ENCODE results near the gene CPZ.

Gene CPZ

DNA sequence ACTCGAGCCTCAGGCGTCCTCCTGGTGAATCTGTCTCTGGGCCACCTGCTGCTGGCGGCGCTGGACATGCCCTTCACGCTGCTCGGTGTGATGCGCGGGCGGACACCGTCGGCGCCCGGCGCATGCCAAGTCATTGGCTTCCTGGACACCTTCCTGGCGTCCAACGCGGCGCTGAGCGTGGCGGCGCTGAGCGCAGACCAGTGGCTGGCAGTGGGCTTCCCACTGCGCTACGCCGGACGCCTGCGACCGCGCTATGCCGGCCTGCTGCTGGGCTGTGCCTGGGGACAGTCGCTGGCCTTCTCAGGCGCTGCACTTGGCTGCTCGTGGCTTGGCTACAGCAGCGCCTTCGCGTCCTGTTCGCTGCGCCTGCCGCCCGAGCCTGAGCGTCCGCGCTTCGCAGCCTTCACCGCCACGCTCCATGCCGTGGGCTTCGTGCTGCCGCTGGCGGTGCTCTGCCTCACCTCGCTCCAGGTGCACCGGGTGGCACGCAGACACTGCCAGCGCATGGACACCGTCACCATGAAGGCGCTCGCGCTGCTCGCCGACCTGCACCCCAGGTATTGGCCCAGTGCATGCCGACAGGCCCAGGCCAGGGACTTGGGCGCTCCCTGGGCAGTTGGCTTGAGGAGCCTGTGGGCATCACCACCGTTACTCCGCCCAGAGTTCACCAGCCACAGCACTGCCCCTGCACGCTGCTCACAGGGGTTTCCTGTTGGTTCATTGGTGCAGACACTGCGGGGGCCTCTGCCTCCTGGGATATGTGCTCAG lies 11.3 kb upstream of the CPZ start:
- DNase-seq, result no peak

DNA sequence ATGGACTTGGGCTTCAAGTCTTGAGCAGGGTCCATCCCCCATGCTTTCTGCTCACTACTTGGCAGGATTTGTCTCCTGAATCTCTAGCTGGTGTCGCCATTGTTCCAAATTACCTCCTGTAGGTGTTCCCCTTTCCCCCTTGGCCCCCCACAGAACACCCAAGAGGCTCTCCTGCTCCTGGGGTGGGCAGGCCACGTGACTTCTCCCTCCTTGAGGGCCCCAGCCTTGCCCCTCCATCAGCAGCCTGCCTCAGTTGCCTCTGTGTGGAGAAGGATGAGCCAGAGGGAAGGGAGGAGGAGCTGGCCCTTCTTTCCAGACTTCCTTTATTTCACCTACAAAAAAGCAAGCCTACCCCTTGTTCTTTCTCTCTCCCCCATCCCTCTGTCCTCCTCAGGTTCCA lies 10.5 kb upstream of the CPZ start:
- no peak for DNase-seq

DNA sequence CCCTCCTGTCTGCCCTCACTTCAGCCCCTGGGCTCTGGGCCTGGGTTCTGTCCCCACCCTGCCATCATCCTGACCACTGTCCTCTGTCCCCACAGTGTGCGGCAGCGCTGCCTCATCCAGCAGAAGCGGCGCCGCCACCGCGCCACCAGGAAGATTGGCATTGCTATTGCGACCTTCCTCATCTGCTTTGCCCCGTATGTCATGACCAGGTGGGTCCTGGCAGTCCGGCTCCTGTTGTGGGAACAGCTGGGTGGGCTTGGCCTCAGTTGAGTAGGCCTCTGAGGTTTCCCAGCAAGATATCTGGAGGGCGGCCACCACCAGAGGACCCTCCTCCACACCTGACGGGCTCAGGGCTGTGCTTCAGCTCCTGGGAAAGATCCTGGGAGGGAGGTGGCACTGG lies 10.1 kb upstream of the CPZ start:
- DNase-seq, result no peak

DNA sequence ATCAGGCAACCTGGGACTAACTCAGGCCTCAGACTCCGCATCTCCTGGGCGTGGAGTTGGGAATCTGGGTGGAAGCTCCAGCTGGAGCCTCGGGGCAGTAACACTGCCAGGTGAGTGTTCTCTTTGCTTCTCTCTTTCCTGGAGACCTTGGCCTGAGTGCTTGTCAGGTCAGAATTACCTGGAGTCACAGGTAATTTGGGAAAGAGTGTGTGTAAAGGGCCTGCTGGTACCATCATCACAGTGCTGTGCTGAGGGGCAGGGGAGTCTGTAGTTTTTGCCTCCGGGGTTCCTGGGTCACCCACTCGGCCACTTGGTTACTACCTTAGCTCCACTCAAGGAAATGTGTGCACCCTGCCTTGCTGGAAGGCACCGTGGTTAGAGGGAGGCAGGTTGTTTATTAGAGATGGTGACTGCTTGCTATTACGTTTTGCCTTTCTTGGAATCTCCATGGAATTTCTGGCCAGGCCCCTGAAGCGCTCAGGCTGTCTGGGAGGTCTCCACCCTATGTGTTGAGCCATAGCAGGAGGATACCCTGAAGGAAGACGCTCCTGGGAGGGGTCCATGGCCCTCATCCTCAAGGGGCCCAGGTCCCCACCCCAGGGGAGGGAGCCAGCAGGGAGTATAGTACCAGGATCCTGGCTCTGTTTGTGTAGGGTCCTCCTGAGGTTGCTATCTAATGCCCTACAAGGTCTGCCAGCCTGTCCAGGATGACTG lies 9.5 kb upstream of the CPZ start:
- DNase-seq, result no peak

DNA sequence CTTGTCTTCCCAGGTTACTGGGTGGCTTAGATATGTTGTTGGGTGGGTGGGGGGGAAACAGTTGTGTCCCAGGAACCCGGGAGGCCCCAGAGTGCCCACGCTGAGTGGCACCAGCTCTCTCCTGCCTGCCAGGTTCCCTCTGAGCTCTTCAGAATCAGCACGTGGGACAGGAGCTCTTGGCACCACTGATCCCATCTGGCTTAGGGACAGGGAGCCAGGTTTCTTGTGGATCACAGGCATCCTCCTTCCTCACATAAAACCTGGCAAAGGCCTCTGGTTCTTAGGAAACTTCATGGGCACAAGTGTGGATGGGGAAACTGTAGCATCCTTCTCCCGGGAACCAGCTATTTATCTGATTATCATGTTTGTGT lies 8.9 kb upstream of the CPZ start:
- no peak for DNase-seq

DNA sequence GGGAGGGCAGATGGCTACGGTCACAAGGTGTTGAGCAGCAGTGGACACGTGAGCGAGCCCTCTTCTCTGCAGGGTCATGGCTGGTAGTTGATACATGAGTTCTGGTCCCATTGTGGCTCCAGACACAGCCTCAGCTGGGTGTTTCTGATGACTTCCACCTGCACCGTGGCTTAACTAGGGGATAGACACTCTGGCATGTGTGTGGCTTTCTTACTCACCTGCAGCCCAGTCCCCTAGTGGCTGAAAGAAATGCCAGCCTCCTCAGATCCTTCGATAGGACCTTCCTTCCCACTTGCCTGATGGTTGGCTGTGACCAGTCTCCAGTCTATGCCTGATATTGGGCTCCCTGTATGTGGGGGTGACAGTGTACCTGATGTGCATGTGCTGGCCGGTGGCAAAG lies 7.4 kb upstream of the CPZ start:
- DNase-seq, result no peak

DNA sequence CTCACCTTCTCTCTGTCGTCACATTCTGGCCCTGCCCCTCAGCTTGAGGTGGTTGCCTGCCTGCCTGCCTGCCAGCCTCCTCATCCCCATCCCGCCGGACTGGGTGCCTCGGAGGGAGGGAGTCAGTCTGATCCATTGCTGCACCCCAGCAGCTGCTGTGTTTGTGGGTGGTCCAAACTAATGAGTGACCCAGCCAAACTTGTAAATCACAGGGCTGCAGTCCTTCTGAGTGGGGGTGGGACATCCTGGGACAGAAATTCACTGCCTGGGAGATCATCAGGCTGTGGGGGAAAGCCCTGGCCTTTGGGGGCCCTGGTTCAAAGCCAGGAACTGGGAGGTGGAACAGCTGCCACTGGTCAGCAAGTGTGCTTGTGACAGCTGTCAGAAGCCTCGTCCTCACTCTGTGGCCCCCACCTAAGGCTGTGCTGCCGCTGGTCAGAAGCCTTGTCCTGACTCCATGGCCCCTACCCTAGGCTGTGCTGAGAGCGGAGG lies 6.8 kb upstream of the CPZ start:
- DNase-seq, result no peak

DNA sequence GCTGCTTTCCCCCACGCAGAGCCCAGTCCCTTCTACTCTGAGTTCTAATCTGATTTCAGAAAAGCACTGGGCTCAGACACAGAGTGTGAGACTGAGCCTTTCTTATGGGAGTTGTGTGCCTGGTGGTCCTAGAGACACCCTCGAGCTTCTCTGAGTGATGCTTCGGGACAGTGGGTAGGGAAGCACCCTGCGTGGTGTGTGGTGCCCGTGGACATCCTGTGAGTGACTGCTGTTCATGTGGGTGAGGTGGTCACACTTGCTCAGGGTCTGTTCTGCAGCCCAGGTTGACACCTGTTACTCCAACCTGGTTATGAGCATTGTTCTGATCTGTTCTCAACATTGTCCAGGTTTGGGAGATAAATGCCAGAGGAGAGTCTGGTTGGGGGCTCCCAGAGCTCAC lies 6.3 kb upstream of the CPZ start:
- DNase-seq, result no peak

DNA sequence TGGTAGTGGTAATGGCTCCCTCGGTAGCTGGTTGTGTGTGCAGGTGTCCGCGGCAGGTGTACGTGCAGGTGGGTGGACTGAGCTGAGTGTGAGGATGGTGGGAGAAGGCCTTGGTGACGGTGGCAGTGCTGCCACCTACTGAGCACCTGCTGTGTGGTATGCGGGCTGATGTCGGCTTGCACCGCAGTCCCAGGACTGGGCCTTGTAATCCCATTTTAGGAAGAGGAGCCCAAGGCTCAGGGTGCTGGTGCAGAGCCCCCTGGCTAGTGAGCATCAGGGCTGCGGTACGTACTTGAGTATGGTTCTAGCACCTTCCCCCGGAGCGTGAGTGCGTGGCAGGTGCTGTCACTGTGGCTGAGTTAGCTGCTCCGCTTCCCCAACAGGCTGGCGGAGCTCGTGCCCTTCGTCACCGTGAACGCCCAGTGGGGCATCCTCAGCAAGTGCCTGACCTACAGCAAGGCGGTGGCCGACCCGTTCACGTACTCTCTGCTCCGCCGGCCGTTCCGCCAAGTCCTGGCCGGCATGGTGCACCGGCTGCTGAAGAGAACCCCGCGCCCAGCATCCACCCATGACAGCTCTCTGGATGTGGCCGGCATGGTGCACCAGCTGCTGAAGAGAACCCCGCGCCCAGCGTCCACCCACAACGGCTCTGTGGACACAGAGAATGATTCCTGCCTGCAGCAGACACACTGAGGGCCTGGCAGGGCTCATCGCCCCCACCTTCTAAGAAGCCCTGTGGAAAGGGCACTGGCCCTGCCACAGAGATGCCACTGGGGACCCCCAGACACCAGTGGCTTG lies 5.7 kb upstream of the CPZ start:
- no peak for DNase-seq

DNA sequence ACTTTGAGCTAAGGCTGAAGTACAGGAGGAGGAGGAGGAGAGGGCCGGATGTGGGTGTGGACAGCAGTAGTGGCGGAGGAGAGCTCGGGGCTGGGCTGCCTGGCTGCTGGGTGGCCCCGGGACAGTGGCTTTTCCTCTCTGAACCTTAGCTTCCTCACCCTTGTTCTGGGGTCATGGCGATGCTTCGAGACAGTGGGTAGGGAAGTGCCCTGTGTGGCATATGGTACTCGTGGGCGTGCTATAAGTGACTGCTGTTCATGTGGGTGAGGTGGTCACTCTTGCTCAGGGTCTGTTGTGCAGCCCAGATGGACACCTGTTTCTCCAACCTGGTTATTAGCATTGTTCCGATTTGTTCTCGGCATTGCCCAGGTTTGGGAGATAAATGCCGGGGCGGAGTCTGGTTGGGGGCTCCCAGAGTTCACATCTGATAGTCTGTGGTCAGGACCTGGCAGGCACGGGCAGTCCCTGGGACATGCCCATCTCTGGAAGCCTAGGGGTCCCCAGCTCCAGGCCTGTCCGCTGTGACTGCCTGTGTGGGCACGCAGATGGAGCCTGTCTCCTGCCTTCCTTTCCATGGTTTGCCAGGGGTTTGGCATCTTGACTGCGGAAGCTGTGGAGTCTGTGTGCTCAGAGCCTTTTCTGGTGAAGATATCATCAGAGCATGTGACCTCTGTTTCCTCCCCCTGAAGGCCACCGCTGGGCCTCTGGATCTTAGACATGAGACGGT lies 4.9 kb upstream of the CPZ start:
- DNase-seq, result no peak

DNA sequence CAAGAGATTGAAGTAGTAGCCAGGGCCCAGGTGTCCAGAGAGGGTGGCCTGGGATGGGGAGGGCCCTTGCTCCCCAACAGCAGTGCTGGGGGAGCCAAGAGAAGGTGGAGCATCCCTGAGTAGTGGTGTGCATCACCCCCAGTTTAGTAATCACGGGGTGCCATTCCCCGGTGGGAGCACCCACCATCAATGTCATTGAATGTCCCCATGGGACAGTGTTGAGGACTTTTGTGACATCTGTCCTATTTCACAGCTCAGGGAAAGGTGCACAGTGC lies 4.4 kb upstream of the CPZ start:
- no peak for DNase-seq

DNA sequence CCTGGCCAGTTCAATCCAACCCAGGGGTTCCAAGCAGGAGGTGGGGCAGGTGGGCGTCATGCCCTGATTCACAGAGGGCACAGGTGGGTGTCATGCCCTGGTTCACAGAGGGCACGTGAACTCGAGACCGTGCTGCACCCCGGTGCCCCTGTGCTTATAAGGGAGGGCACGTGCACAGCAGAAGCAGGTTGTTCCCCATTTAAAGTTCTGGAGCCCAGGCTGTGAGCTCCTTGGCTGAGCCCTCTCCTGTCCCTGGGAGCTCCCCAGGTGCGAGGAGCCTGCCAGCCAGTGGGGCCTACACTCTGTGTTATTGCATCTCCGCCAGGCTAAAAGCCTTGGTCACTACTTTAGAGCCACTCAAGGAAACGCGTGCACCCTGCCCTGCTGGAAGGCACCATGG lies 3.2 kb upstream of the CPZ start:
- no peak for DNase-seq

DNA sequence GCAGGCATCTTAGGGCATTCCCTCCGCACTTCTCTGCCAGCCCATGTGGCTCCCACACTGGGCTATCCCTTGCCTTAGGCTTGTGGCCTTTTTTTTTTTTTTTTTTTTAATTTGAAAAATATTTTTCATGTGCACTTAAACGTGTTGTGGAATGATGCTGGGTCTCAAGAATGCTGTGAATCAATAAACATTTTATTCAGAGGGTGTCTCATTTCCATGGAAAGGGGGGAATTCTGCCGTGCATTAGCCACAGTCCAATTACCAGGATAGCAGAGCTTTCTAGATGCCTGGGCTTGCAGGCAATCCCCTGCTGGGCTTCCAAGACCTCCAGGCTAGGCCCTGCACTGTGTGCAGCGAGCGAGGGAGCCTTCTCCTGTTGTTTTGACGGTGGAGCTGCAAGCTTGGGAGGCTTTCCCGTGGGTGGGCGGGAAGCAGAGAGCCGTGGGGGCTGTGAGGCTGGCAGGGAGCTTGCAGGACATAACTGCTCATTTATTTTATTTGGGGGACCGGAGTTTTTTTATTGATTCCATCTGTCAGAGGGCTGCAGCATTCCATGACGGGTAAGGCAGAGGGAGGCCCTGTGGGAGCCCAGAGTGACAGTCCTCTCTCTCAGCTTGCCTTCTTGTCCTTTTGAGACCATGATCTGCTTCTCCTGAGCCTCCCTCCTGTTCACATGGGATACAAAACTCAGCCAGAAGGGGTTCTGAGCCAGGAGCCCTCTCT lies 2.6 kb upstream of the CPZ start:
- no peak for DNase-seq

DNA sequence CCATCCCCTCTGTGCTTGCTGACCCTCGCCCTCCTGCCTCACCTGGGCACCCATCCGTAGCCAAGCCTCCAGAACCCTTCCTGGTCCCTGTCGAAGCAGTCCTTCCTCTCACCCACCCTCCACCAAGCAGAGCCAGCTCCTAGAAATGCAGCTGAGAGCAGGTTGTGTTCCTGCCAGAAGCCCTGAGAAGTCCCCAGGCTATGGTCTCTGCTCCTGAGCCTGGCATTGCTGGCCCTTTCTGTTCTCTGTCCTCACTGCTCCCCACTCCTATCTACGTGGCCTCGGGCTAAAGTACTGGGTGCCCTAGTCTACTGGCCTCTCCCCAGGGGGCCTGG lies 2.1 kb upstream of the CPZ start:
- DNase-seq, result no peak

DNA sequence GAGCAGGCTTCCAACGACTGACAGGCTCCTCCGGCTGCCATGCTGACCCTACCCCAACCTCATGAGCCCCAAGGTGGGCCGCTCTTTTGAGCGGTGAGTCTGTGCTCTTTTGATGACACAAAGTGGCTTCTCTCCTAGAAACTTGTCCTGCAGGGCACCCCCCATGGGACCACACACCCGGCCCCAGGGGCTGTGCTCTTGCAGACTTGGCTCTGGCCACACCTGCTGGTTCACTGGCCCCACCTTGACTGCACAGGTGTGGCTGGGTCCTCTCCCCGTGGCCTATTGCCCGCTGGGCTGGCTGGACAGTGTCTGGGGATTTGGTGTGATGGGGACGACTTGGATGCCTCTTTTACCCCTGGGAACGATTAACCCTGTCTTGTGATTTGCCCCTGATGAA lies 1.5 kb upstream of the CPZ start:
- DNase-seq, result no peak

DNA sequence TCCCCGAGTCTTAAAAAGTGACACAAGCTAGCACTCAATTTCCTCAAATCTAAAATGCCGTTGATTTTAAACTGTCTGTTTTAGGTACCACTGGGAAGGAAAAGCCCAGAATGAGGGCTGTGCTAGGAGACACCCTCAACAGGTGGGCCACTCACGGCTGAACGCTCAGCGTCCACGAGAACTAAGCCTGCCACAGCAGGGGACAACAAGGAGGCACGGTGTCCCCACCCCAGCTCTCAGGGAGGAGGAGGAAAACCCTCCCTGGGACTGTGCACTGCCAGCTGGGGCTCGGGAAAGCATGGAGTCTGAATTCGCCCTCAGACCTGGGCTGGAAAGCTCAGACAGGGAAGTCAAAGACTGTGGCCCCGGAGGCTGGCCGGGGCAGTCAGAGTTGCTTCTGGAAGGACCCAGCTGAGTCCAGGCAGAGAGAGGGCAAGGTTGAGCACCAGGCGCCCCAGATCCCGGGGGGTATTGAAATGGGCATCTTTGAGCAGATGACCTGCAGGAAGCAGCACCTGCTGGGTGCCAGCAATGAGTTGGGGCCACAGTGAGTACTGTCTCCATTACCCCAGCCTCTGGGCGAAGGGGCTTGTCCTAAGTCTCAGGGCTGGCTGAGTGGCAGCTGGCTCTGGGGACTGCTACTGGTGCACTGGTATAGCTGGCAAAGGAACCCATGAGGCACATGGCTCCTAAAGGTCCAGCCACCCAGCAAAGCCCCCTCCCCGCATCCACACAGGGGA lies 769 bp upstream of the CPZ start:
- DNase-seq, result no peak

DNA sequence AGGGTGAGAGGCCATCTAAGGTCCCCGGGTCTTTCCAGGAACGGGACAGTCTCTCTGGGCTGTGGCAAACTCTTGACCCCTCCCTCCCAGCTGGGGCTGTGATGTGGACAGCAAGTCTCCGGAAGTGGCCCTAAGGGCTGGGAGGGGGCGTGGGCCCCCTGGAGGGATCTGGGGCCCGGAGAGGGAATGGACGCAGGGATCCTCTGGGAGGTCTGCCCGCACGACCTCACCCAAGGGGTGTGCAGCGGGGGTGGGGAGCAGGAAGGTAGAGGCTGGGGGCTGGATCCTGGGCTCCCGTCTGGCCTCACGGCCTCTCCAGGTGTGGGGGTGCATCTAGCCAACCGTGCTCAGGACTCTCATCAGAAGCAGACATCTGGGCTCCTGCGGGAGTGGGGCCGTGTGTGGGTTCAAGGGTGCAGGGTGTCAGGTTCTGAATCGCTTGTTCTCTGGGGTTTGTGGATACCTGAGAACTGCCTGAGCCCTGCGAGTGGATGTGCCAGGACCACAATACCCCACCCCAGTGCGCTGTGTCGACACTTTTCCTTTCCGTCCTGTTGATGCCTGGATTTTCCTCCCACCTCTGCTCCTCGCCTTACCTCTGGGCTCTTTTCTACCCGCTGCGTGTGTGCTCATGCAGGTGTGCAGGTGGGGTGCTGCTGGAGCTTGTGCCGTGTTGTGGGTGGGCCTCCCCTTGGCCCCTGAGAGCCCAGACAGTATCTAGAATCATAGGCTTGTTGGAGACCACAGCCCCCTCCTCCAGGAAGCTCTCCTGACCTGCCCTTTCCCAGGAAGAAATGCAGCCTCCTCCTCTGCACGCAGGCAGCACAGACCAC lies 915 bp downstream of the CPZ start:
- DNase-seq, result no peak

DNA sequence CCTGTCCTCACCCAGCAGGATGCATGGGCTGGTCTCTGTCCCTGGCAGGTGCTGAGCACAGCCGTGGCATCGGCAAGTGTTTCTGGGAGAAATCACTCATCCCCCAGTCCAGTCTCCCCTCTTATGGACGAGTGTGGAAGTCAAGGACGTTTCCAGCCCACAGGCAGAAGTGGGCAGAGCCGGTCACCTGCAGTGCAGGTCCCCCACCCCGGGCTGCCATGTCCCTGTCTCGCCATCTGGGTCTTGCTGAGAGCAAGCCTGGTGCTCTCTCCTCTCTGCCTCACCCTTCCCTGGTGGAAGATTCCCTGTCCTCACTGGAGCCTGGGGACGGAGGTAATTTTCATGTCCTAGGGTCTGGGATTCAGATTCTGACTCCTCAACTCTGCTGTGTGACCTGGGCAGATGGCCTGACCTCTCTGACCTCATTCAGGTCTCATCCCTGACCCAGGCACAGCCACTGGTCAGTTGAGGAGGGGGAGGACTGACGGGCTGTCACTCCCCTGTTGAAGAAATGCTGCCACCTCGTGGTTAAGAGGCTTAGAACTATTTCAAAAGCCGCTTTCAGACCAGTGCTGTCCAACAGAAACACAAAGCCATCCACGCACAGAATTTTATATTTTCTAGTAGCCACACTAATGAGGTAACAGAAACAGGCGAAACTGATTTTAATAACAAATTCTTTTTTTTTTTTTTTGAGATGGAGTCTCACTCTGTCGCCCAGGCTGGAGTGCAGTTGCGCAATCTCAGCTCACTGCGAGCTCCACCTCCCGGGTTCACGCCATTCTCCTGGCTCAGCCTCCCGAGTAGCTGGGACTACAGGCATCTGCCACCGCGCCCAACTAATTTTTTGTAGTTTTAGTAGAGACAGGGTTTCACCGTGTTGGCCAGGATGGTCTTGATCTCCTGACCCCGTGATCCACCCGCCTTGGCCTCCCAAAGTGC lies 1.8 kb downstream of the CPZ start:
- no peak for DNase-seq

DNA sequence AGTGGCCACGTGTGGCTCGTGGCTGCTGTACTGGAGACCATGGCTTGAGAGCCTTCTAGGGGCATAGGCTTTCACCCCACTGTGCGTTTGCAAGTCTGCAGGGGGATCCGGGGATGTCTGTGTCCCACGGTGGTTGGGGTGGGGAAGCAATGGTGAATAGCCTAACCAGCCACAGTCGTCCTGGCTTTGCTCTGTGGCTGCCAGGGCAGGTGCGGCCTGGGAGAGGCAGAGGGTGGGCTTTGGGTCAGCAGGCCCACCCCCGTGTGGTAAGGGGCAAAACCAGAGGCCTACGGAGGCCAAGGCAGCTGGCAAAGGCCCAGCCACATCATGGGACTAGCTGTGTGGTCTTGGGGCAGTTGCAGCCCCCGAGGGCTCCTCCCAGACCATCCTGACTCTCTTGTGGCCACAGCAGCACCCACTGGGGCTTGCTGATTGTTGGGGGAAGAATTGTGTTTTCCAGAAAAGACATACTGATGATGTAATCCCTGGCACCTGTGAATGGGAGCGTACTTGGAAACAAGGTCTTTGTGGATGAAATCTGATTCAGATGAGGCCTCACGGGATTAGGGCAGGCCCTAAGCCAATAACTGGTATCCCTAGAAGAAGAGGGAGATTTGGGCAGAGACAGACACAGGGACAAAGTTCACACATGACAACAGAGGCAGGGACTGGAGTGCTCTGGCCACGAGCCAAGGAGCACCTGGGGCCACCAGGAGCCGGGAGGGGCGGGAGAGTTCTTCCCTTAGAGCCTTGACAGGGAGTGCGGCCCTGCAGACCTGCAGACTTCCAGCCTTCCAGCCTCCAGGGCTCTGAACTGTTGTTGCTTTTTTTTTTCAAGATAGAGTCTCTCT lies 2.9 kb downstream of the CPZ start:
- DNase-seq, result no peak
